ENCODE data around the gene NEGR1.

Gene NEGR1

GRCh38 chr1:71509051-71509595, 773.2 kb downstream of the NEGR1 start:
- ChIA-PET CTCF (no interaction called here), POLR2A (ENCODE audit: low non-redundant PET) (no interaction called here)
- no peak for DNase-seq (ENCODE audit: low spot score)
- H3K27ac ChIP-seq = no peak overlapping the region
- no peak for TF ChIP-seq CTCF (conservative IDR thresholded peaks at IDR 0.05; ENCODE audit: low read depth)

- ChIA-PET CTCF (no interaction called here), POLR2A (ENCODE audit: low non-redundant PET) (no interaction called here)
- DNase-seq (ENCODE audit: low spot score) = no peak
- no peak overlapping the region for H3K27ac ChIP-seq
- no peak for TF ChIP-seq CTCF (conservative IDR thresholded peaks at IDR 0.05; ENCODE audit: low read depth)
These were observed 780.3 kb downstream of the NEGR1 start for GRCh38 chr1:71502006-71502405.

GRCh38 chr1:71498542-71498941, 783.8 kb downstream of the NEGR1 start:
- no peak for TF ChIP-seq CTCF (conservative IDR thresholded peaks at IDR 0.05; ENCODE audit: low read depth)
- H3K27ac ChIP-seq = no peak overlapping the region
- POLR2A ChIA-PET (ENCODE audit: low non-redundant PET) = no interaction called here
- CTCF ChIA-PET = no interaction called here
- no peak for DNase-seq (ENCODE audit: low spot score)

GRCh38 chr1:71494163-71494562, 788.2 kb downstream of the NEGR1 start:
- DNase-seq (ENCODE audit: low spot score) = no peak
- TF ChIP-seq CTCF (conservative IDR thresholded peaks at IDR 0.05; ENCODE audit: low read depth) = no peak
- H3K27ac ChIP-seq = no peak overlapping the region
- POLR2A ChIA-PET (ENCODE audit: low non-redundant PET) = no interaction called here
- CTCF ChIA-PET = no interaction called here

- no peak for TF ChIP-seq CTCF (conservative IDR thresholded peaks at IDR 0.05; ENCODE audit: low read depth)
- no peak for DNase-seq (ENCODE audit: low spot score)
- ChIA-PET POLR2A (ENCODE audit: low non-redundant PET) (no interaction called here), CTCF (interaction anchor here (0.5 kb wide), 1 partner anchor 424 kb away, joined by 3 read pairs; no protein-coding TSS in a partner anchor)
- H3K27ac ChIP-seq = no peak overlapping the region
These were observed 789.9 kb downstream of the NEGR1 start for GRCh38 chr1:71492298-71493041.

GRCh38 chr1:71490432-71490831, 791.9 kb downstream of the NEGR1 start:
- ChIA-PET POLR2A (ENCODE audit: low non-redundant PET) (no interaction called here), CTCF (no interaction called here)
- H3K27ac ChIP-seq = no peak overlapping the region
- peak; percentile 4 for DNase-seq (ENCODE audit: low spot score)
- no peak for TF ChIP-seq CTCF (conservative IDR thresholded peaks at IDR 0.05; ENCODE audit: low read depth)

Data from RWPE1 (cell line).